GM12865 (cell line): ENCODE results near the gene DSPP.

Experiments
- DNase-seq: peaks from one replicate; pipeline ENCODE4 v3.0.0; 2010; ENCODE audit warnings: low read depth
- H3K4me3 ChIP-seq: 2 replicates; pipeline ENCODE4 v1.5.1; 2011; ENCODE audit warnings: mild to moderate bottlenecking, low read depth, low read length, control low read depth
- TF ChIP-seq, protein P1 (sequence below): IDR thresholded peaks from 2 replicates; pipeline ENCODE4 v1.5.1; 2011; ENCODE audit warnings: low read length, control low read depth, low read depth, inconsistent platforms; ENCODE audit not compliant: insufficient read depth; ENCODE audit errors: missing control alignments

Gene DSPP

DNA sequence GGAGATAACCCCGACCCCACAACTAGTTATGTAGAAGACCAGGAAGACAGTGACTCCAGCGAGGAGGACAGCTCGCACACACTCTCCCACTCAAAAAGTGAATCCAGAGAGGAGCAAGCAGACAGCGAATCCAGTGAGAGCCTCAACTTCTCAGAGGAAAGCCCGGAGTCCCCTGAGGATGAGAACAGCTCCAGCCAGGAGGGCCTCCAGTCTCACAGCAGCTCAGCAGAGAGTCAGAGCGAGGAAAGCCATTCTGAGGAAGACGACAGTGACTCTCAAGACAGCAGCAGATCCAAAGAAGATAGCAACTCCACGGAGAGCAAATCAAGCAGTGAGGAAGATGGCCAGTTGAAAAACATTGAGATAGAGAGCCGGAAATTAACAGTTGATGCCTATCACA lies 54.5 kb downstream of the DSPP start:
- TF ChIP-seq, protein P1, sequence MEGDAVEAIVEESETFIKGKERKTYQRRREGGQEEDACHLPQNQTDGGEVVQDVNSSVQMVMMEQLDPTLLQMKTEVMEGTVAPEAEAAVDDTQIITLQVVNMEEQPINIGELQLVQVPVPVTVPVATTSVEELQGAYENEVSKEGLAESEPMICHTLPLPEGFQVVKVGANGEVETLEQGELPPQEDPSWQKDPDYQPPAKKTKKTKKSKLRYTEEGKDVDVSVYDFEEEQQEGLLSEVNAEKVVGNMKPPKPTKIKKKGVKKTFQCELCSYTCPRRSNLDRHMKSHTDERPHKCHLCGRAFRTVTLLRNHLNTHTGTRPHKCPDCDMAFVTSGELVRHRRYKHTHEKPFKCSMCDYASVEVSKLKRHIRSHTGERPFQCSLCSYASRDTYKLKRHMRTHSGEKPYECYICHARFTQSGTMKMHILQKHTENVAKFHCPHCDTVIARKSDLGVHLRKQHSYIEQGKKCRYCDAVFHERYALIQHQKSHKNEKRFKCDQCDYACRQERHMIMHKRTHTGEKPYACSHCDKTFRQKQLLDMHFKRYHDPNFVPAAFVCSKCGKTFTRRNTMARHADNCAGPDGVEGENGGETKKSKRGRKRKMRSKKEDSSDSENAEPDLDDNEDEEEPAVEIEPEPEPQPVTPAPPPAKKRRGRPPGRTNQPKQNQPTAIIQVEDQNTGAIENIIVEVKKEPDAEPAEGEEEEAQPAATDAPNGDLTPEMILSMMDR, result no peak
- DNase-seq, result no peak
- no peak overlapping the region for H3K4me3 ChIP-seq
